OCI-LY1 (cell line): ENCODE results near the gene PIK3C2B.
"Not testable (repeated sequence)": the region's sequence is repeated elsewhere in the genome, so short reads cannot be mapped to it uniquely, and the experiment has no call there.

Experiments used
- H2AFZ ChIP-seq: fragments of 200-600 bp; sonication (generic), shearing (Covaris generic); 2 replicates; pipeline ENCODE4 v1.6.0; 2014; ENCODE audit warnings: antibody characterized with exemption, mild to moderate bottlenecking, low read length
- H3F3A ChIP-seq: fragments of 200-600 bp; sonication (generic), shearing (Covaris generic); 2 replicates; pipeline ENCODE4 v1.6.0; 2014; ENCODE audit warnings: mild to moderate bottlenecking, antibody characterized with exemption, low read length, moderate library complexity; ENCODE audit not compliant: insufficient read depth
- H3K27ac ChIP-seq: fragments of 200-600 bp; sonication (generic); 2 replicates; pipeline ENCODE4 v1.5.1; 2014; ENCODE audit warnings: low read length, mixed run types, mild to moderate bottlenecking, low read depth; ENCODE audit not compliant: poor library complexity, severe bottlenecking
- H3K27me3 ChIP-seq: fragments of 200-600 bp; sonication (generic); 2 replicates; pipeline ENCODE4 v1.6.0; 2014; ENCODE audit warnings: antibody characterized with exemption, mild to moderate bottlenecking, low read length, moderate library complexity; ENCODE audit not compliant: insufficient read depth
- H3K36me3 ChIP-seq: fragments of 200-600 bp; sonication (generic); 2 replicates; pipeline ENCODE4 v1.6.1; 2014; ENCODE audit warnings: mild to moderate bottlenecking, antibody characterized with exemption, low read length, moderate library complexity, mixed read lengths; ENCODE audit not compliant: insufficient read depth
- H3K4me1 ChIP-seq: fragments of 200-600 bp; sonication (generic); 2 replicates; pipeline ENCODE4 v1.5.1; 2014; ENCODE audit warnings: mild to moderate bottlenecking, low read length, moderate library complexity; ENCODE audit not compliant: insufficient read depth, severe bottlenecking
- H3K4me2 ChIP-seq: fragments of 200-600 bp; sonication (generic), shearing (Covaris generic); 2 replicates; pipeline ENCODE4 v1.6.1; 2014; ENCODE audit warnings: low read length
- H3K4me3 ChIP-seq: fragments of 200-600 bp; sonication (generic); 2 replicates; pipeline ENCODE4 v1.5.1; 2014; ENCODE audit warnings: low read length, low read depth, mild to moderate bottlenecking, mixed read lengths; ENCODE audit not compliant: poor library complexity, severe bottlenecking
- H3K79me2 ChIP-seq: fragments of 200-600 bp; shearing (Covaris generic); 2 replicates; pipeline ENCODE4 v1.6.1; 2016; ENCODE audit warnings: mixed run types, low read length, mixed read lengths; ENCODE audit not compliant: insufficient read depth
- H3K9ac ChIP-seq: fragments of 200-600 bp; sonication (generic), shearing (Covaris generic); 2 replicates; pipeline ENCODE4 v1.6.1; 2014; ENCODE audit warnings: mild to moderate bottlenecking, low read length, mixed read lengths
- H3K9me2 ChIP-seq: fragments of 200-600 bp; sonication (generic), shearing (Covaris generic); 2 replicates; pipeline ENCODE4 v1.6.1; 2014; ENCODE audit warnings: low read depth, mild to moderate bottlenecking, low read length, mixed read lengths
- H3K9me3 ChIP-seq: fragments of 200-600 bp; shearing (Covaris generic); 2 replicates; pipeline ENCODE4 v1.6.1; 2014; ENCODE audit warnings: low read length, mixed read lengths
- H4K20me1 ChIP-seq: fragments of 200-600 bp; sonication (generic), shearing (Covaris generic); 2 replicates; pipeline ENCODE4 v1.6.0; 2016; ENCODE audit warnings: mild to moderate bottlenecking, low read length; ENCODE audit not compliant: insufficient read depth
- EZH2 ChIP-seq: fragments of 200-600 bp; sonication (generic), shearing (Covaris generic); IDR thresholded peaks from 2 replicates; pipeline ENCODE4 v1.8.0; 2017; ENCODE audit warnings: borderline replicate concordance, mixed run types, mild to moderate bottlenecking, antibody characterized with exemption, low read length, moderate library complexity, mixed read lengths
- TF ChIP-seq, protein P1 (sequence below): fragments of 200-600 bp; sonication (generic), shearing (Covaris generic); IDR thresholded peaks from 2 replicates; pipeline ENCODE4 v1.5.1; 2017; ENCODE audit warnings: mild to moderate bottlenecking, antibody characterized with exemption, low read length, moderate library complexity, mixed read lengths

PIK3C2B gene

DNA sequence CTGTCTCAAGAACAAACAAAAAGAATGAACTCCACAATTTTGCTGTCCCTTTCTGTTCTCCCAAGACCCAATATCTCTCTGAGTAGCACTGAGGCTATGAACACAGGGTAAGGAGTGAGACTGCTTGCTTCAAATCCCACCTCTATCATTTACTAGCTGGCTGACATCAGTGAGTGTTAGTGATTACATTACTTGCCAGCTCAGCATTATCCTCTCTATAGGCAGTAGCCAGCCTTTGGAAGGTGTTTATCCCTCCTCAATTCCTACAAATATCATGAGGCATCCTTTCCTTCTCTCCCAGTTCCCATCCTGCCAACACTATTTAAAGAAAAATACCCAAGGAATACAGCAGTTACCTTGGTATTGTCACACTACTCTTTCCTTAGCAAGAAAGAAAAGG is 3.0 kb downstream of the PIK3C2B start:
- peaks cover 45% of the 10 kb centered on the region for H3K36me3 ChIP-seq
- no peak for TF ChIP-seq EZH2
- TF ChIP-seq, protein P1, sequence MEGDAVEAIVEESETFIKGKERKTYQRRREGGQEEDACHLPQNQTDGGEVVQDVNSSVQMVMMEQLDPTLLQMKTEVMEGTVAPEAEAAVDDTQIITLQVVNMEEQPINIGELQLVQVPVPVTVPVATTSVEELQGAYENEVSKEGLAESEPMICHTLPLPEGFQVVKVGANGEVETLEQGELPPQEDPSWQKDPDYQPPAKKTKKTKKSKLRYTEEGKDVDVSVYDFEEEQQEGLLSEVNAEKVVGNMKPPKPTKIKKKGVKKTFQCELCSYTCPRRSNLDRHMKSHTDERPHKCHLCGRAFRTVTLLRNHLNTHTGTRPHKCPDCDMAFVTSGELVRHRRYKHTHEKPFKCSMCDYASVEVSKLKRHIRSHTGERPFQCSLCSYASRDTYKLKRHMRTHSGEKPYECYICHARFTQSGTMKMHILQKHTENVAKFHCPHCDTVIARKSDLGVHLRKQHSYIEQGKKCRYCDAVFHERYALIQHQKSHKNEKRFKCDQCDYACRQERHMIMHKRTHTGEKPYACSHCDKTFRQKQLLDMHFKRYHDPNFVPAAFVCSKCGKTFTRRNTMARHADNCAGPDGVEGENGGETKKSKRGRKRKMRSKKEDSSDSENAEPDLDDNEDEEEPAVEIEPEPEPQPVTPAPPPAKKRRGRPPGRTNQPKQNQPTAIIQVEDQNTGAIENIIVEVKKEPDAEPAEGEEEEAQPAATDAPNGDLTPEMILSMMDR = no peak
- peaks cover 50% of the 10 kb centered on the region for H3K4me1 ChIP-seq
- no peaks in the 10 kb centered on the region for H3K9me2 ChIP-seq
- H4K20me1 ChIP-seq = no peaks in the 10 kb centered on the region
- peaks cover 67% of the 10 kb centered on the region for H3K79me2 ChIP-seq
- H3K27me3 ChIP-seq = no peaks in the 10 kb centered on the region
- peak overlapping the region; percentile 93; the same call in 1 of the 2 replicates for H3K9ac ChIP-seq
- peak overlapping the region; percentile 93 for H3K4me3 ChIP-seq
- H2AFZ ChIP-seq = no peak overlapping the region
- no peak overlapping the region for H3K27ac ChIP-seq
- peaks cover 8% of the 10 kb centered on the region for H3F3A ChIP-seq
- H3K9me3 ChIP-seq = no peaks in the 10 kb centered on the region
- H3K4me2 ChIP-seq = peak overlapping the region; percentile 92

DNA sequence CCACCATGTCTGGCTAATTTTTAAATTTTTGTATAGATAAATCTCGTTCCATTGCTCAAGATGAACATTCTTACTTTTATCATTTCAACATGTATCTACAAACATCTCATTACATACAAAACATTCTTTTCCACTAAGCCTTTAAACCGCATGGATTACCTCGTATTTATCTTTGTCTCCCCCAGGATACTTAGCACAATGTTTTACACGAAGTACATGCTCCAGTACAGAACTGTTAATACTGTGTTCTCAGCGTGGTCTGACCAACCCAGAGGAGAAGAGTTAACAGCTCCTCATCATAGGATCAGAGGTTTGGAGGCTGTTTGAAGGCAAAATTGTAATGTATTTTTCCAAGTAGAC is 7.4 kb downstream of the PIK3C2B start:
- H3K4me2 ChIP-seq = no peak overlapping the region
- H4K20me1 ChIP-seq = no peaks in the 10 kb centered on the region
- H3K4me3 ChIP-seq = no peak overlapping the region
- TF ChIP-seq, protein P1 = no peak
- TF ChIP-seq EZH2 = no peak
- no peak overlapping the region for H2AFZ ChIP-seq
- H3K9me3 ChIP-seq = no peaks in the 10 kb centered on the region
- no peak overlapping the region for H3K27ac ChIP-seq
- H3K36me3 ChIP-seq = peaks cover 54% of the 10 kb centered on the region
- peaks cover 71% of the 10 kb centered on the region for H3K79me2 ChIP-seq
- no peaks in the 10 kb centered on the region for H3F3A ChIP-seq
- peaks cover 62% of the 10 kb centered on the region for H3K4me1 ChIP-seq
- H3K9ac ChIP-seq = no peak overlapping the region
- H3K9me2 ChIP-seq = no peaks in the 10 kb centered on the region
- H3K27me3 ChIP-seq = no peaks in the 10 kb centered on the region

DNA sequence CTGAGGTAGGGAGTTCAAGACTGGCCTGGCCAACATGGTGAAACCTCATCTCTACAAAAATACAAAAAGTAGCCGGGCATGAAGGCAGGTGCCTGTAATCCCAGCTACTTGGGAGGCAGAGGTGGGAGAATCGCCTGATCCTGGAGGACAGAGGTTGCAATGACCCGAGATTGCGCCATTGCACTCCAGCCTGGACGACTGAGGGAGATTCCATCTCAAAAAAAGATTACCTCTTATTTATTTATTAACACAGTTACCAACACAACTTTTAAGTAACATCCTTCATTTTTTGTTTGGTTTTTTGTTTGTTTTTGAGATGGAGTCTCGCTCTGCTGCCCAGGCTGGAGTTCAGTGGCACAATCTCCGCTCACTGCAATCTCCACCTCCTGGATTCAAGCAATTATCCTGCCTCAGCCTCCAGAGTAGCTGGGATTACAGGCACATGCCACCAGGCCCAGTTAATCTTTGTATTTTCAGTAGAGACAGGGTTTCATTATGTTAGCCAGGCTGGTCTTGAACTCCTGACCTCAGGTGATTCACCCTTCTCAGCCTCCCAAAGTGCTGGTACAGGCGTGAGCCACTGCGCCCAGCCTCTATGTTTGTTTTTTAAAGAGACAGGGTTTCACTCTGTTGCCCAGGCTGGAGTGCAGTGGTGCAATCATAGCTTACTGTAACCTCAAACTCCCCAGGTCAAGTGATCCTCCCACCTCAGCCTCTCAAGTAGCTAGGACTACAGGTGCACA is 7.9 kb downstream of the PIK3C2B start:
- not testable (repeated sequence) for H3F3A ChIP-seq, H2AFZ ChIP-seq, H3K9ac ChIP-seq, H3K4me3 ChIP-seq, H3K9me3 ChIP-seq, H3K4me2 ChIP-seq, H3K9me2 ChIP-seq, H3K27ac ChIP-seq, H3K27me3 ChIP-seq, H4K20me1 ChIP-seq
- Histone ChIP-seq H3K79me2 (peaks cover 65% of the 10 kb centered on the region), H3K4me1 (peaks cover 62% of the 10 kb centered on the region), H3K36me3 (peaks cover 52% of the 10 kb centered on the region)

DNA sequence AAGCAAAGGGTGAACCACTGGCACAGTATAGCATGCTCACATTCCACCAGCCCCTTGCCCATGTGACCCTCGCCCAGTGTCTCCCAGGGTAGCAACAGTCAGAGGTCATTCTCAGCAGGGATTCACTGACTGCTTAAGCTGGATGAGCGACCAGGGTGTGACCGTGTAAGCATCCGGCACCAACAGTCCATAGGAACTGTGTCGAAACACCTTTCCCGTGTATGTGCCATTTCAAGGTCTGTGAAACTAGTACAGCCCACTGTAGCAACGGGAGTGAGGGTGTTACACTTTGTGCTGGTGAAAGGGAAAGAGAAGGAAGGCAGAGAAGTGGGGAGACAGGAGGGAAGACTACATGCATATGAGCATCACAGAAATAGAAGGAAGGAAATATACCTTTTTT is 10.8 kb downstream of the PIK3C2B start:
- peaks cover 76% of the 10 kb centered on the region for H3K4me1 ChIP-seq
- H4K20me1 ChIP-seq = no peaks in the 10 kb centered on the region
- H3K9me2 ChIP-seq = no peaks in the 10 kb centered on the region
- peaks cover 44% of the 10 kb centered on the region for H3K36me3 ChIP-seq
- no peaks in the 10 kb centered on the region for H3F3A ChIP-seq
- H3K9me3 ChIP-seq = no peaks in the 10 kb centered on the region
- peak overlapping the region; percentile 16 for H3K4me3 ChIP-seq
- H3K27me3 ChIP-seq = no peaks in the 10 kb centered on the region
- H2AFZ ChIP-seq = no peak overlapping the region
- H3K79me2 ChIP-seq = peaks cover 48% of the 10 kb centered on the region
- TF ChIP-seq EZH2 = no peak
- TF ChIP-seq, protein P1 = no peak
- H3K4me2 ChIP-seq = peak overlapping the region; percentile 25; the same call in 1 of the 2 replicates
- no peak overlapping the region for H3K9ac ChIP-seq
- peak overlapping the region; percentile 99 for H3K27ac ChIP-seq
